HG02840 (cell line): ENCODE measurements around the gene FPR1.
"Not testable (repeated sequence)": the region's sequence is repeated elsewhere in the genome, so short reads cannot be mapped to it uniquely, and the experiment has no call there.

Source experiments
- ATAC-seq: cut with Tn5 transposase; IDR thresholded peaks from one replicate; pipeline ENCODE4 v1.9.1; 2021; ENCODE audit warnings: mild to moderate bottlenecking, moderate library complexity, moderate number of reproducible peaks; ENCODE audit not compliant: unreplicated experiment, low FRiP score

Gene FPR1

DNA sequence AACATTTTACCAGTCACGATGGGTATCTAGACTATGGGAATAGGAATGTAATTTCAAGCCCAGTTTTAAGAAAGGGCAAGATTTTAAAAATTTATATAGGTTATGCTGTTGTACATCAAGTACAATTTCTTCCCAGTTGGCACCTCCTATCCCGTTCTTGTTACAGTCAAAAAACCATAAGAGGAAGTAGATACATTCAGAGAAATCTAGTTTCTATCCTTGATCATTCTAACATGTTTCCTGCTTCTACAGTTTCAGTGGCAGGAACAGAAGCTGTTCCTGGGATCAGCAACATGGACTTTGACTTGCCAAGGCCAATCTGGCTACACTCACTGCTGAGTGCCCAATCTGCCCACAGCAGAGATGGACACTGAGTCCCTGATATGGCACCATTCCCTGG, 28.6 kb upstream of the FPR1 start:
- no peak for ATAC-seq

DNA sequence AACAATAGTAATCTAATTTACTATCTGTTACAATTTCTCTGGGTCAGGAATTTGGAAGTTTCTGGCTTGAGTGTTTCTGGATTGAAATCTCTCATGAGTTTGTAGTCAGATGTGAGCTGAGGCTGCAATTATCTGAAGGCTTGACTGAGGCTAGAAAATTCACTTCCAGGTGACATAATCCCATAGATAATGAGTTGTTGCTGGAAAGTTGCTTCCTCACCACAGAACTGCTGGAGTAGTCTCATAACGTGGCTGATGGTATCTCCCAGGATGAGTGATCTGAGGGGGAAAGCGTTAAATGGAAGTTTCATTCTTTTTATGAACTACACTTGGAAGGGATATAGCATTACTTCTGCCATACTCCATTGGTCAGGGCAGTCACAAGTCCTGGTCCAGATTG, 28.0 kb upstream of the FPR1 start:
- ATAC-seq = no peak

DNA sequence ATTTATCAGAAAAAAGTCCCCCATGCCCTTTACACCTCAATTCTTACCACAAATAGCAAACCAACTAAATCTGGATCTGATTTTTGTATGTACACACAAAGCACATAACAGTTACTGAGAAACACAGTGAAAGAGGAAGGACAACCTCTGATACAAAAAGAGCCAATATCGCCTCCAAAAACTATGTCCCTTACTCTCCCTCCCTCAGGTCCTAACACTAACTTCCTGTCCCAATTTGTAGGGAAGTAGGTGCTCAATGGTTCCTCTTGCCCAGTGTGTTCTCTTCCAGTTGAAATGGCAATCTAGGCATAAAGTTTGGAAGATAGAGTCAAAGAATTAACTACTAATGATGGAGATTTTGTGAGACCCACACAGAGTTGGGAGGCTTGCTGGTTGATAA, 27.5 kb upstream of the FPR1 start:
- no peak for ATAC-seq

DNA sequence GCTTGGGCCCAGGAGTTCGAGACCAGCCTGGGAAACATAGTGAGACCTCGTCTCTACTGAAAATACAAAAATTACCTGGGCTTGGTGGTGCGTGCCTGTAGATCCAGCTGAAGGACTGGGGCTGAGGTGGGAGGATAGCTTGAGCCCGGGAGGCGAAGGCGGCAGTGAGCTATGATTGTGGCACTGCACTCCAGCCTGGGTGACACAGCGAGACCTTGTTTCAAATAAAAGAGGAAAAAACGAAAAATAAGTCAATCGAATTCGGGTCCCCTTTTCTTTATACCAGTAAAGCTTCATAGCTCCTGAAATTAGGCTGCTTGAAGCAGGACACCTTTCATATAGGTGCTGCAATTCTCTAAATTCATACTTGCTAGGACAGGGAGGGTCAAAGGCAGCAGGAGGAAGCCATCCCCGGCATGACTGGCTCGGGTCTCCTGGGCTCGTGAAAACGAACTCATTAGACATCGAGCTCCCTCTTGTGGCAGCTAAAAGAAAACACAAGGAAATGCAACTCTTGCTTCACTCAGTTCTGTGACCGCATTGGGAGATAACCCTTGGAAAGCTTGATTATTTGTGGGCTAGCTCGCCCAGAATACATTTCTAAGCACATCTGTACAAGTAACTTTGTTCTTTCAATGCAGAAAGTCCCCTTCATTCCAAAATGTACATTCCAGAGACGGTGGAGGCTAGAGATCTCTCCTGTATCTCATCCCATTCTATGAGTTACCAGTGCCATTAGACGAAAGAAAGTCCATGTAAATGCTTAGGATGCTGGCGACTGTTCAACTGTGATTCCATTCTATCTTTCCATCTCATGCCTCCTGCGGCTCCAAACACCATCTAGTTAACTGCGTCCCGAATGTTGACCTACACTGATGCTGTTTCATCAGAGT, 26.1 kb upstream of the FPR1 start:
- ATAC-seq = no peak

DNA sequence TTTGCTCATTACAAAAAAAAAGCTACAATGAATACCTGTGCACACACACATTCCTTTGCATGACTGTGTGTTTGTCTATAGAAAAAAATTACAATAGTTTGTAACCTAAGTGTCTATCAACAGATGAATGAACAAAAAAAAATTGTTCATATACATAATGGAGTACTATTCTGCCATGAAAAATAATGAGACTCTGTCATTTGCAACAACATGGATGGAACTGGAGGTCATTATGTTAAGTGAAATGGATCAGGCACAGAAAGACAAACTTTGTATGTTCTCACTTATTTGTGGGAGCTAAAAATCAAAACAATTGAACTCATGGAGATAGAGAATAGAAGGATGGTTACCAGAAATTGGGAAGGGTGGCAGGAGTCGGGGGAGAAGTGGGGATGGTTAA, 24.9 kb upstream of the FPR1 start:
- not testable (repeated sequence) for ATAC-seq

DNA sequence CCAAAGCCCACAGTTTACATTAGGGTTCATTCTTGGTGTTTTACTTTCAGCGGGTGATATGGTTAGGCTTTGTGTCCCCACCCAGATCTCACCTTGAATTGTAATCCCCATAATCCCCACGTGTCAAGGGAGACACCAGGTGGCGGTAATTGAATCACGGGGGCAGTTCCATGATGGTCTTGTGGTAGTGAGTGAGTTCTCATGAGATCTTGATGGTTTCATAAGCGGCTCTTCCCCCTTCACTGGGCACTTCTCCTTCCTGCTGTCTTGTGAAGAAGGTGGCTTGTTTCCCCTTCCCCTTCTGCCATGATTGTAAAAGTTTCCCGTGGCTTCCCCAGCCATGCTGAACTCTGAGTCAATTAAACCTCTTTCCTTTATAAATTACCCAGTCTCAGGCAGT, 21.3 kb upstream of the FPR1 start:
- ATAC-seq = no peak

DNA sequence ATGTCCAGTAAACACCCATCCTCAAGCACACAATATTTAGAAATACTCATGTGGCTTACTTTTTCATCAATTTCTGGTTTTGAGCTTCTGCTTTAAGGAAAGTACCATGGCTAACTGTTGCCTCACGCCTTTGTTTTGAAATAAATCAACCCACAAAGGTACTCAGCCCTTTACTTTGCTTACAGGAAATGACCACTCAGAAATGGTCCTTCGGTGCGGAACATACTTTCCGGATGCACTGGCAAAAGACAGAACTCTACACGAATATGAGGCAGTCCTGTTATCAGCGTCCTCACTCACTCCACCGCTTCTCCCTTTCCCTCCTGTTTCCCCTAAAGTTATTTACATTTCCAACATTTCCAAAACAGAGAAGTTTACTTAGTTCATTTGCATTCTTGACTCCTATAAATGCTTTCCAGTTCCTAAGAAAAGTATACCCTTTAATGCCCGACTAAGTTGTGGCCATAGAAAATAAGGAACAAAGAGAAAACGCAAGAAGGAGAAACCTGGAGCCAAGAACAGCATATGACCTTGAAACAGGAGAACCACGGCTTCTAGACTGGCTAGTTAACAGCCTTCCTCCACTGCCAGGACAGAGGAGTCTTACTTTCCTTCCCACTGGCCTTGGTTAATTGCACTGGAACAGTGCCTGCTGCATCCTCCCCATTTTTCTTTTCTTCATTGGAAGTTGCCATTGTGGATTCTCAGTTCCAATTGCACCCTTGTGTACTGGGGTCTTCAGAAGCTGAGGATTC, 19.9 kb upstream of the FPR1 start:
- ATAC-seq = no peak

DNA sequence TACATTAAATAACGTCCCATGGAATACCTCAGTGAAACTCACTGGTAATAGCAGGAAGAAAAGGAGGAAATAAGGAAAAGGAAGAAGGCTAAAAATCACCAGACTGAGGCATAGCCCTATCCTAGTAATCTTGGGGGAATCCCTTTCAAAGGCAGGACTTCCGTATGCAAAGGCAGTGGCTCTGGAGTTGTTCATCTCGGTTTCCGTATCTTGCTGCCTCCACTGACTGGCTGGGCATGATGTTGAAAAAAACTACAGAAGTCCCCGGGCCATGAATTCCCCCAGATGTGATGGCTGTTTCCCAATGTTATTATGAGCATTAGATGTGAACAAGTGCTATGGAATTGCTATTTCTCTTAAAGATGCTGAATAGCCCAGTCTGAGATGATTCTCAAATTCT, 14.8 kb upstream of the FPR1 start:
- ATAC-seq = no peak

DNA sequence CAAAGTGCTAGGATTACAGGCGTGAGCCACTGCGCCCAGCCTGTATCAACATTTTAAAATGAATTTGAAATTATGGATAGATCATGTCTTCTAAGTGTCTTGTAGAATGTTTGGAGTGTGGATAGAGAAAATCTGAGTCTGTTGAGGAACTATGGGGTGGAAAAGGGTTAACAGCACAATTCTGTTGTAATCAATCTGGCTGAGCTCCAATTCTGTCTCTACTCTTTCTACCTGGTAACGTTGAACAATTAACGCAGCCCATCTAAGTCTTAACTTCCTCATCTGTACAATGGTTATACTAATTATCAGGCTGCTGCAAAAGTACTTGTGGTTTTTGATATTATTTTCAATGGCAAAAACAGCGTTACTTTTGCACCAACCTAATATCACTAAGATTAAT, 13.4 kb upstream of the FPR1 start:
- ATAC-seq = no peak

DNA sequence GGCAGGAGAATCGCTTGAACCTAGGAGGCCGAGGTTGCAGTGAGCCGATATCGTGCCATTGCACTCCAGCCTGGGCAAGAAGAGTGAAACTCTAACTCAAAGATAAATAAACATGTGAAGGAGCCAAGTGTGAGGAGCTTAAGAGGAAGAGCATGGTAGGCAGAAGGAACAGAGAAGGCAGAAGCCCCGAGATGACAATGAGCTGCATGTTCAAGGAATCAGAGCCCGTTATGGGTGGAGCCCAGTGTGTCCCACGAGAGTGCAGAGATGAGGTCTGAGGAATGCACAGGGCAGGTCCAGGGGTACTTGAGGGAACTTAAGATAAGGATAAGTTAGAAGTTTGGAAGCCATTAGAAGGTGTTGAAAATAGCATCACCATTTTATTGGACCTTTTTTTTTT, 10.0 kb upstream of the FPR1 start:
- no peak for ATAC-seq

DNA sequence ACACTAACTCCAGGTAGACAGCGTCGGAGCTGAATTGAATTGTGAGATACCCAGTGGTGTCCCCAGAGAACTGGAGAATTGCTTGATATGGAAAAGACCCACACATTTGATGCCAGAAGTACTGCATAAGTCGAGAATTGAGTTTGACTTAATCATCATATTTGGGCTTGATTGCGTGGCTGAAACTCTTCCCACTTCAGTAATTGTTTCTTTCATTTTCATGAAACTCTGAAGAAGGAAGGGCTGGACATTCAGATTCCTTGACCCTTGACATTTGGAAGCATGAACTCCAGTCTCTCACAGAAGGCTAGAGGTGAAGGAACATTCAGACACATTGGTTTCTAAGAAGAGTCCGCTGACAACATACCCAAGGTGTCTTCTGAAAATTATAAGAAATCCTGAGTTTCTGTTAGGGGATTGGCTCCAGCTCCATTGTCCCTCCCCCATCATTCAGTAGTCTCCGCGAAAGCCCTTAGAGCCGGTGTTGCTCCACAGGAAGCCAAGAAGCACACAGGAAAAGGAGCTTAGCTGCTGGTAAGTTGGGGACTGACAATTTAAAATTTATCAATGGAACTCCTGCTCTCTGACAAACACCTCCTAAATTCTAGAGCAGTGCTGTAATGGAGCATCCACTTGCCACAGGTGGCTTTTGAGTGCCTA, 9.1 kb upstream of the FPR1 start, which contains the start of gene FPR2:
TSS of gene FPR2 (plus strand) at position 484 of the 660 bp plus-strand sequence. CDS start 7,479 bp downstream, outside the sequence.
- ATAC-seq = no peak

DNA sequence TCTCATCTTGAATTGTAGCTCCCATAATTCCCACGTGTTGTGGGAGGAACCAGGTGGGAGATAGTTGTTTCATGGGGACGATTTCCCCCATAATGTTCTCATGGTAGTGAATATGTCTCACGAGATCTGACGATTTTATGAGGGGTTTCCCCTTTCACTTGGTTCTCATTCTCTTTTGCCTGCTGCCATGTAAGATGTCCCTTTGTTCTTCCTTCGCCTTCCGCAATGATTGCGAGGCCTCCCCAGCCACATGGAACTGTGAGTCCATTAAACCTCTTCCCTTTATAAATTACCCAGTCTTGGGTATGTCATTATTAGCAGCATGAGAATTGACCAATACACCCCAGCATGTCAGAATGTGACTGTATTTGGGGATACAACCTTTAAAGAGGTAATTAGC, 3.9 kb upstream of the FPR1 start:
- ATAC-seq = no peak

DNA sequence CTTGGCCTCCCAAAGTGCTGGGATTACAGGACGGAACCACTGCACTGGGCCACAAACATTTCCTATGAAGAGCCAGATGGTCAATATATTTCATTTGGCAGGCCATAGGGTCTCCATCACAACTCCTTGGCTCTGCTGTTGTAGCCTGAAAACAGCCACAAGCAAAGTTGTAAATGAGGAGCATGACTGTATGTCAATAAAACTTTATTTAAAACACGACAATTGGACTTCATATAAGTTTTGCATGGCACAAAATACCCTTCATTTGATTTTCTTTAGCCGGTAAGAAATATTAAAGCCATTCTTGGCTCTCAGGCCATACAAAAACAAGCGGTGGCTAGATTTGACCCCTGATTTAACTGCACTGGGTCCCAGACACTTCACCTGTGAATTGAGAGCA, 3.1 kb upstream of the FPR1 start:
- no peak for ATAC-seq

DNA sequence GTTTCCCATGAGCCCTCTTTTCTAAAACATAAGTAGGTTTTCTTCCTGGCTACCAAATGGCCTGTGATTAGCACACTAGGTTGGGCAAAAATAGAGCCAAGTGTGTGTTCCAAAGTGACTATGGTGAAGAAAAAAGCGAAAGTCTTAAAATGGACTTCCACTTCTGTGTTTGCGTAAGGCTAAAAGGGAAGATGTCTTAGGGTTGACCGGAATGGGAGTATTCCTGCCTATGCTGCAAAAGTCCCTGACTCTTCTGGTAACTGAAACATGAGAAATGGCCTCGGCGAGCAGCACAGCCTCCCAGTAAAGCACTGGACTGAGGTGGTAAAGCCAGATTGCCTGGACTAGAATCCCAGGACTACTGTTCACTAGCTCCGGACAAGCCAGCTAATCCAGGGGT, 2.4 kb upstream of the FPR1 start:
- no peak for ATAC-seq

DNA sequence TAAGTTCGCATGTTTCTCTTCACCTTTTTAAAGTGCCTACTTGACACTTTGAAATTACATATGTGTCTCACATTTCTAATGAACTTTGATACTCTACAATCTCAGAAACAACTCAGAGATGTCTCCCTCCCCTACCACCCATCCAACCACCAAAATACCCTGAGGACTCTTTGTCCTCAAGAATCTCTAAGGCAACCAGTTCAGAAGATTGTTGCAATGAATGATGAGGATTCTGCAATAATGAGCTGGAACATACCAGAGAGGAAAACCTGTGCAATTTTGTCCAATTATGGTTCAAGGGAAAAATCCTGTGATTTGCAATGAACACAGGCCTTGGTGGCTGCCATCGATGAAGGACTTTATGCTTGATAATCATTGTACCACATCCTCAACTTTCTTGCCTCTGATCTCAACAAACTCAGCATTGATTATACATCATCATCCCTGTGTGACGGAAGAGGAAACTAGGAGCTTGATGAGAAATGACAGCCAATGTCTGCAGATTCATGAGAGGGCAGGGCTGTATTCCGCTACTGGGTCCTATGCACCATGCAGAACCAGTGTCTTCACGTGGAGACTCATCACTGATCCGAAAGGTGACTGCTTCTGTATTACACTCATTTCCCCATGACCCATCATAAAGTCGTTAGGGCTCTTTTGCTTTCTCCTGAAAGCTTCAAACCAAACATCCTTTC, 1.1 kb downstream of the FPR1 start:
- ATAC-seq = no peak

DNA sequence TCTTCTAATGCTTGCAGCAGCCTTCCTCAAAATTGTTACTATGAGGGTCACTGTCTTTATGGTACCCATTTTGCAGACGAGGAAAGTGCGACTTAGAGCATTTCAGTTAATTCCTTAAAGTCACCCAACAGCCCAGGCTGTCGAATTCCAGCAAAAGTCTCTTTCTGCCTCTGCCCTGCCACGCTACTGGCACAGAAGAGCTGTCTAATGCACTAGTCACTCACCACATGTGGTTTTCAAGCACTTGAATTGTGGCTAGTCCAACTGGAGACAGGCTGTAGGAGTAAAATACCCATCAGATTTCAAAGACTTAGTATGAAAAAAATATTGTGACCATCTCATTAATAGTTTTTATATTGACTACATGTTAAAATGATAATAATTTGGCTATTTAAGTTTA, 1.7 kb downstream of the FPR1 start:
- ATAC-seq = no peak

DNA sequence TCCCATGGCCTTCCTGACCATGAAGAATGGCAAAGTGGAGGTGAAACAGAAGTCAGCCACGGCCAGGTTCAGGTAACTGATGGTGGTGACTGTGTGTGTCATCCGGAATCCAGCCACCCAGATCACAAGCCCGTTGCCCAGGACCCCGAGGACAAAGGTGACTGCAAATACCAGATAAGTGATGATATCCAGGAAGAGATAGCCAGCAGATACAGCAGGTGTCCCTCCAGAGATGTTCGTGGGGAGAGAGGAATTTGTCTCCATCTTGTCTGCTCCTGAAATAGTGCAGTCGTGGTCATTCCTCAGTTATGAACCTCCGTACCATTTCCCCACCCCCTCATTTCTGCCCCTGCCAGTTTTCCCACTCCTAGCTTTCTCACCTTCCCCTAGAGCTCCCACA, 4.9 kb downstream of the FPR1 start:
- ATAC-seq = no peak

DNA sequence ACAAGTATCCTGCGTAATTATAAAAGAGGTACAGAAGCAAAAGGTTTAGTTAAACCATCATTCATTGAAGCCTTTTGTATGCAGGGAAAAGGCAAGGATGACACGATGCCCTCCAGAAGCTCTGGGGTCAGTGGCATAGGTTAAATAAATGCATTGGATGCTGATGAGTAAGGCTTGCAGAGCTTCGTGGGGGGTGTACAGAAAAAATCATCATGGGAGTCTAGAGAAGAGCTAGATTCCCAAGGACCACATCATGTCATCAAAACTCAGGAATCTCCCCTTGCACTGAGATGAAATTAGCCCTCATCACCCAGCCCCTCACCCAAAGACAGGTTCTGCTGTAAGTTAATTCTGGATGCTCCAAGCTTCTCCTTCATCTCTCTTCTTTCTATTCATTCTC, 8.3 kb downstream of the FPR1 start:
- ATAC-seq = no peak

DNA sequence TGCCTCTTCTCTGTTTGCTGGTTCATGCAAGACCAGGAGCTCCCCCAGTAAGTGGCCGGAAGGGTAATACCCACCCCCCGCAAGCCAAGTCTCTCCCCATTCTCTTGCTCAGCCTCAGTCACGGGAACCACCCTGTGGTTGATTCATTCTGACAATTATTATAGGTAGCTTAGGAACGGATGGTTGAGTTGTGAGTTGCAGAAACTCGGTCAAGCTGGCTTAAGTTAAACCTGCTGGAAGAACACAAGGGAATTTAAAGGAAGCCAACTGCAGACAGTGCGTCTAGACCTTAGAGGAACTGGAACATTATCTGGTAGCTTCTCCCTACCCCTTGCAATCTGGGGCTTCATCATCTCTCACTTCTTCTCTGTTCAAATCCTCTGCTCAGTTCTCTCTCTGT, 8.9 kb downstream of the FPR1 start:
- no peak for ATAC-seq

DNA sequence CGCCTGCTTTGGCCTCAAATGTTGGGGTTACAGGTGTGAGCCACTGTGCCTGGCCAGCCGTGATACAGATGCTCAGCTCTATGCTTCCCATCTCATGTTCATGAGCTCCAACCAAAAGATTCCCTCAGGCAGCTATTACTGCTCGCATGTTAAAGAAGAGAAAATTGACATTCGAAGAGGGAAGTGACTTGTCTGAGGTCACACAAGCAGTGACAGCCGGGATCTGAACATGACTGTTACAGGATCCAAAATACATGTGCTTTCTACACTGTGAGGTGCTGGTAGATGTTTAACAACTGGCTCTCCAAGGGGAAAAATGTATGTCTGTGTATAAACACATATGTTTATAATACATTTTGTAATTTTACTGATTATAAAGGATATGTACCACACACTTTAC, 11.3 kb downstream of the FPR1 start:
- no peak for ATAC-seq
